Neural cell (in vitro differentiated cells): ENCODE results near the gene MANEAL. TPM values are rescaled to one million over a fixed set of nuclear protein-coding genes. Genes with fewer than 3 reads are reported as not detected.
A peak's percentile ranks its signal among the peaks of the same experiment; 100 is the strongest.

Experiments
- H2AFZ ChIP-seq: fragments of 200-600, 300-800 bp; sonication (generic), shearing (Covaris generic); 2 replicates; pipeline ENCODE4 v1.6.0; 2014; ENCODE audit warnings: low read depth, mild to moderate bottlenecking, antibody characterized with exemption, low read length, moderate library complexity
- H3F3A ChIP-seq: fragments of 200-600 bp; shearing (Covaris generic); 2 replicates; pipeline ENCODE4 v1.6.1; 2016; ENCODE audit warnings: mild to moderate bottlenecking, moderate library complexity, mixed read lengths, antibody characterized with exemption, low read length; ENCODE audit not compliant: insufficient read depth, poor library complexity, severe bottlenecking
- H3K27ac ChIP-seq: fragments of 200-600, 300-800 bp; sonication (generic), shearing (Covaris generic); 2 replicates; pipeline ENCODE4 v1.5.1; 2014; ENCODE audit warnings: mild to moderate bottlenecking, low read length, moderate library complexity
- H3K27me3 ChIP-seq: fragments of 300-800, 200-600 bp; sonication (generic), shearing (Covaris generic); 2 replicates; pipeline ENCODE4 v1.6.0; 2014; ENCODE audit warnings: mild to moderate bottlenecking, low read depth, low read length, moderate library complexity; ENCODE audit not compliant: insufficient read depth
- H3K36me3 ChIP-seq: fragments of 300-800, 200-600 bp; sonication (generic), shearing (Covaris generic); 2 replicates; pipeline ENCODE4 v1.5.1; 2014; ENCODE audit warnings: mild to moderate bottlenecking, antibody characterized with exemption, low read length, moderate library complexity; ENCODE audit not compliant: insufficient read depth
- H3K4me2 ChIP-seq: fragments of 300-800, 200-600 bp; sonication (generic), shearing (Covaris generic); 2 replicates; pipeline ENCODE4 v1.6.0; 2014; ENCODE audit warnings: mild to moderate bottlenecking, low read length
- H3K4me3 ChIP-seq: fragments of 300-800, 200-600 bp; sonication (generic), shearing (Covaris generic); 2 replicates; pipeline ENCODE4 v1.5.1; 2014; ENCODE audit warnings: mild to moderate bottlenecking, low read length, moderate library complexity
- H3K79me2 ChIP-seq: fragments of 200-600 bp; shearing (Covaris generic); replicated peaks from 2 replicates; pipeline ENCODE4 v1.6.0; 2014; ENCODE audit warnings: mild to moderate bottlenecking, low read length, moderate library complexity; ENCODE audit not compliant: insufficient read depth
- H3K9ac ChIP-seq: fragments of 300-800, 200-600 bp; sonication (generic), shearing (Covaris generic); 2 replicates; pipeline ENCODE4 v1.6.1; 2016; ENCODE audit warnings: mild to moderate bottlenecking, low read length, mixed read lengths
- H3K9me2 ChIP-seq: fragments of 200-600 bp; shearing (Covaris generic); 2 replicates; pipeline ENCODE4 v1.6.1; 2016; ENCODE audit warnings: mild to moderate bottlenecking, low read length, mixed read lengths; ENCODE audit not compliant: insufficient read depth
- H3K9me3 ChIP-seq: fragments of 200-600, 300-800 bp; sonication (generic), shearing (Covaris generic); 2 replicates; pipeline ENCODE4 v1.6.1; 2016; ENCODE audit warnings: mild to moderate bottlenecking, mixed run types, low read length, moderate library complexity, mixed read lengths
- H4K20me1 ChIP-seq: fragments of 200-600 bp; shearing (Covaris generic); 2 replicates; pipeline ENCODE4 v1.6.1; 2016; ENCODE audit warnings: mild to moderate bottlenecking, mixed run types; ENCODE audit not compliant: insufficient read depth
- EP300 ChIP-seq: fragments of 450-650 bp; conservative IDR thresholded peaks from 2 replicates; pipeline ENCODE4 v1.6.1; 2014; ENCODE audit warnings: antibody characterized with exemption, mild to moderate bottlenecking, moderate library complexity; ENCODE audit not compliant: poor library complexity, severe bottlenecking
- EZH2 ChIP-seq: fragments of 200-600, 300-800 bp; shearing (Covaris generic), sonication (generic); IDR thresholded peaks from 2 replicates; pipeline ENCODE4 v1.6.1; 2014; ENCODE audit warnings: antibody characterized with exemption, low read length, borderline replicate concordance, mild to moderate bottlenecking; ENCODE audit not compliant: insufficient read depth, poor library complexity, severe bottlenecking
- MXI1 ChIP-seq: fragments of 450-650 bp; conservative IDR thresholded peaks from 2 replicates; pipeline ENCODE4 v1.6.1; 2014; ENCODE audit warnings: antibody characterized with exemption, mild to moderate bottlenecking; ENCODE audit not compliant: poor library complexity, severe bottlenecking
- POLR2AphosphoS5 ChIP-seq: IDR thresholded peaks from 2 replicates; pipeline ENCODE4 v1.6.1; 2012
- RAD21 ChIP-seq: fragments of 450-650 bp; conservative IDR thresholded peaks from 2 replicates; pipeline ENCODE4 v1.6.1; 2014; ENCODE audit warnings: antibody characterized with exemption, mild to moderate bottlenecking, moderate library complexity
- REST ChIP-seq: IDR thresholded peaks from 2 replicates; pipeline ENCODE4 v1.6.1; 2012; ENCODE audit warnings: borderline replicate concordance
- SMC3 ChIP-seq: fragments of 450-650 bp; conservative IDR thresholded peaks from 2 replicates; pipeline ENCODE4 v1.6.1; 2014; ENCODE audit warnings: antibody characterized with exemption, mild to moderate bottlenecking, moderate library complexity; ENCODE audit not compliant: poor library complexity
- TAF1 ChIP-seq: IDR thresholded peaks from 2 replicates; pipeline ENCODE4 v1.6.1; 2012; ENCODE audit warnings: low read depth
- polyA minus RNA-seq: library from RNA; depleted of rRNA, polyadenylated mRNA; stranded (reverse); fragments of >200 nt; gene quantifications from 2 replicates; pipeline ENCODE4 v1.2.3, GENCODE V29; 2014
- polyA plus RNA-seq: library from polyadenylated mRNA; depleted of rRNA; stranded (reverse); fragments of >200 nt; gene quantifications from 2 replicates; pipeline ENCODE4 v1.2.3, GENCODE V29; 2014
- TF ChIP-seq, protein P1 (sequence below): fragments of 450-650 bp; IDR thresholded peaks from 2 replicates; pipeline ENCODE4 v1.5.1; 2014; ENCODE audit warnings: antibody characterized with exemption, mild to moderate bottlenecking, moderate library complexity; ENCODE audit not compliant: poor library complexity, severe bottlenecking

Gene MANEAL
- polyA plus RNA-seq (37.0 and 46.7 TPM in 2 replicates), polyA minus RNA-seq (46.7 and 52.8 TPM in 2 replicates)

GRCh38 chr1:37793773-37794371, at the start of gene MANEAL:
MANEAL (plus strand) TSS chr1:37793847; CDS start chr1:37794183, 336 bp downstream.
- H3K9ac ChIP-seq = peak within 1 kb of the TSS; percentile 78
- H3K4me3 ChIP-seq = peak within 1 kb of the TSS; percentile 82
- TF ChIP-seq RAD21 = no peak
- peak; percentile 57 for TF ChIP-seq POLR2AphosphoS5
- TF ChIP-seq EZH2 = no peak
- TF ChIP-seq TAF1 = no peak
- TF ChIP-seq REST = no peak
- peak; percentile 53 for TF ChIP-seq SMC3
- TF ChIP-seq, protein P1, sequence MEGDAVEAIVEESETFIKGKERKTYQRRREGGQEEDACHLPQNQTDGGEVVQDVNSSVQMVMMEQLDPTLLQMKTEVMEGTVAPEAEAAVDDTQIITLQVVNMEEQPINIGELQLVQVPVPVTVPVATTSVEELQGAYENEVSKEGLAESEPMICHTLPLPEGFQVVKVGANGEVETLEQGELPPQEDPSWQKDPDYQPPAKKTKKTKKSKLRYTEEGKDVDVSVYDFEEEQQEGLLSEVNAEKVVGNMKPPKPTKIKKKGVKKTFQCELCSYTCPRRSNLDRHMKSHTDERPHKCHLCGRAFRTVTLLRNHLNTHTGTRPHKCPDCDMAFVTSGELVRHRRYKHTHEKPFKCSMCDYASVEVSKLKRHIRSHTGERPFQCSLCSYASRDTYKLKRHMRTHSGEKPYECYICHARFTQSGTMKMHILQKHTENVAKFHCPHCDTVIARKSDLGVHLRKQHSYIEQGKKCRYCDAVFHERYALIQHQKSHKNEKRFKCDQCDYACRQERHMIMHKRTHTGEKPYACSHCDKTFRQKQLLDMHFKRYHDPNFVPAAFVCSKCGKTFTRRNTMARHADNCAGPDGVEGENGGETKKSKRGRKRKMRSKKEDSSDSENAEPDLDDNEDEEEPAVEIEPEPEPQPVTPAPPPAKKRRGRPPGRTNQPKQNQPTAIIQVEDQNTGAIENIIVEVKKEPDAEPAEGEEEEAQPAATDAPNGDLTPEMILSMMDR = no peak
- TF ChIP-seq MXI1 = peak; percentile 85
- TF ChIP-seq EP300 = peak; percentile 34
- H3K4me2 ChIP-seq = peak within 1 kb of the TSS; percentile 95
- H3F3A ChIP-seq = no peaks in the 10 kb centered on the region
- H3K9me3 ChIP-seq = no peaks in the 10 kb centered on the region
- peak within 1 kb of the TSS; percentile 83 for H2AFZ ChIP-seq
- H3K9me2 ChIP-seq = no peaks in the 10 kb centered on the region
- H3K27ac ChIP-seq = peak within 1 kb of the TSS; percentile 54
- no peaks in the 10 kb centered on the region for H3K36me3 ChIP-seq
- H3K79me2 ChIP-seq = no peaks in the 10 kb centered on the region
- no peaks in the 10 kb centered on the region for H4K20me1 ChIP-seq
- H3K27me3 ChIP-seq = no peaks in the 10 kb centered on the region

- Histone ChIP-seq H4K20me1 (no peaks in the 10 kb centered on the region), H3K9me3 (peaks cover 4% of the 10 kb centered on the region), H3K9ac (no peak overlapping the region), H3K27me3 (peaks cover 6% of the 10 kb centered on the region), H3K4me3 (no peak overlapping the region), H3F3A (no peaks in the 10 kb centered on the region), H3K79me2 (no peaks in the 10 kb centered on the region), H3K36me3 (no peaks in the 10 kb centered on the region), H3K27ac (no peak overlapping the region), H3K4me2 (no peak overlapping the region), H3K9me2 (no peaks in the 10 kb centered on the region), H2AFZ (no peak overlapping the region)
- no peak for TF ChIP-seq EZH2
- TF ChIP-seq REST = no peak
- no peak for TF ChIP-seq SMC3
Observed at GRCh38 chr1:37746806-37747205, 46.8 kb upstream of the MANEAL start.
